ENCODE measurements around the gene LMBRD2.

LMBRD2 gene

DNA sequence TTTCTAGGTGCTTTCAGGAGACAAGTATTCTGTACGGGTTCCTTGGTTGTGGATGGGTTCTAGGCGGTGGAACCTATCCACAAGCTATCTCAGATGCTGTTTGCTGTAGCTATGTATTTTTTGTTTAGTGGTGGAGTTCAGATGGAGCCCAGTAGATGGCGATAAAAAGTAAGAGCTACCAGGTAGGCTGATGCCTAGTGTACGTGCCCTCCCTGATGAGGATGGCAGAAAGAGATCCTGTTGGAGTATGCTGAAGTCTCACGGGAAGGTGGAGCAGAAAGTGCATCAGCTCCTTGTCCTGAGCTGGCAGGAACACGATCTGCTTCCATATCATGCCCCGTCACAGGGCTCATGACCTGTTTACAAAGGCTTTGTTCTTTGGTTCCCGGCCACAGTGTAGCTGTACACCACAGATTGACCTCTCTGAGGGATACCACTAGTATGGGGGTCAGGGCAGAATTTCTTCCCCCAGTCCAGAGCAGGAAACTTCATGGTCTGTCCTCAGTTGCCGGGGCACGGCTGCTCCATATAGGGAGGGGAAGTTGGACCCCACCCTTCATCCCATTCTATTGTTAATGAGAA lies 72.4 kb downstream of the LMBRD2 start:
- H3K4me1 ChIP-seq (ENCODE audit: low read depth, poor library complexity, severe bottlenecking) = peaks cover 56% of the 10 kb centered on the region
- no peaks in the 10 kb centered on the region for H3K27me3 ChIP-seq (ENCODE audit: insufficient read depth, low read depth)
- H3K9ac ChIP-seq = no peak overlapping the region
- H3K27ac ChIP-seq = no peak overlapping the region
- H3K36me3 ChIP-seq (ENCODE audit: insufficient read depth) = no peaks in the 10 kb centered on the region
- peak overlapping the region; percentile 27; the same call in 1 of the 2 replicates for H3K4me2 ChIP-seq
- peak overlapping the region; percentile 64; the same call in 1 of the 2 replicates for H2AFZ ChIP-seq (ENCODE audit: low read depth)
- H3K79me2 ChIP-seq (ENCODE audit: insufficient read depth, low read depth) = no peaks in the 10 kb centered on the region
- no peak overlapping the region for H3K4me3 ChIP-seq (IDR thresholded peaks at IDR 0.05; ENCODE audit: insufficient read depth, low read depth, low read length)
- no peaks in the 10 kb centered on the region for H4K20me1 ChIP-seq (ENCODE audit: insufficient read depth)
- TF ChIP-seq CTCF (conservative IDR thresholded peaks at IDR 0.05; ENCODE audit: low read depth, low read length) = peak; percentile 77

DNA sequence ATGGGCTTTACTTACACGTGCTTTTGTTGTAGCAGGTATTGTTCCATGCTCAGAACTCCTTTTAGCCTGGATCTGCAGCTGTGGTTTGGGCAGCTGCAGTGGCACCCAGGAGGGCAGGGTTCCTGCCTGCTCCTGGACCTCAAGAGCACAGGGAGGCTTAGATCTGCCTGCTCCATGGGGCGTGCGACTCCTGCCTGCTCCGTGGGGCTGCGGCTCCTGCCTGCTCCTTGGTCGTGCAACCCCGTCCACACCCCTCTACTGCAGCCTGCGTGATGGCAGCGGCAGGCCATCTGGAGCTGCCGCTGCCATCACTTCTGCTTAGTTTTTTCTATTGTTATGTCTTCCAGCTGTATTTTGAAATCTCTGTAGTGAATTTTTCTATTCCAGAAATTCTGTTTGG lies 73.3 kb downstream of the LMBRD2 start:
- no peaks in the 10 kb centered on the region for H3K27me3 ChIP-seq (ENCODE audit: insufficient read depth, low read depth)
- H3K79me2 ChIP-seq (ENCODE audit: insufficient read depth, low read depth) = no peaks in the 10 kb centered on the region
- no peak for TF ChIP-seq CTCF (conservative IDR thresholded peaks at IDR 0.05; ENCODE audit: low read depth, low read length)
- H2AFZ ChIP-seq (ENCODE audit: low read depth) = no peak overlapping the region
- H3K4me3 ChIP-seq (IDR thresholded peaks at IDR 0.05; ENCODE audit: insufficient read depth, low read depth, low read length) = no peak overlapping the region
- no peak overlapping the region for H3K9ac ChIP-seq
- peak overlapping the region; percentile 31; the same call in 1 of the 2 replicates for H3K4me2 ChIP-seq
- H3K36me3 ChIP-seq (ENCODE audit: insufficient read depth) = no peaks in the 10 kb centered on the region
- H3K4me1 ChIP-seq (ENCODE audit: low read depth, poor library complexity, severe bottlenecking) = peaks cover 64% of the 10 kb centered on the region
- H4K20me1 ChIP-seq (ENCODE audit: insufficient read depth) = no peaks in the 10 kb centered on the region
- no peak overlapping the region for H3K27ac ChIP-seq

DNA sequence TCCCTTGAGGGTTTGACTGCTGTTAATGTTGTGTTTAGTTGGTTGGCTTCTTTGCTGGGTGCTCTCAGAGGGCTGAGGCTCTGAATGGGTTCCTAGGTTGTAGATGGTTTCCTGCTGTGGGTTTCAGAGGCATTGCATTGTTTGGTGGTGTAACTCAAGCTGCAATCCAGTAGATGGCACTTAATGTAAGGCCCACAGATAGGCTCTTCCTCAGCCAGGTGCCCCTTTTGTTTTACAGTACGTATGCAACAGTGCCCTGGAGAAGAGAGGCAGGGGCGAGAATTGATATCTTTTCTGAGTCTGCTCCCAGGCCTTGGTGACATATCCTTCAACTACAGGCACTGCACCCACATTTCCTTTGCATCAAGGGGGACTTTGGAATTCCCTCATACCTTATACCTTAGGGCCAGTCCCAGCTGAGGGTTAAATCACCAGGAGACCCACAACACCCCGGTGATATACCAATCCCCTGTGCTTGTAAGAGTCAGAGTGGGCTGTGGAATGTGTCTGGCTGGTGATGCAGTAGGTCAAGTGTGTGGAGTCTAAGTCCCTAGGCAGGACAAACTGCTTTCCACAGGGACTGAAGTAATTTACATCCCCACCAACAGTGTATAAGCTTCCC lies 78.0 kb downstream of the LMBRD2 start:
- H3K36me3 ChIP-seq (ENCODE audit: insufficient read depth) = no peaks in the 10 kb centered on the region
- H3K4me1 ChIP-seq (ENCODE audit: low read depth, poor library complexity, severe bottlenecking) = peaks cover 80% of the 10 kb centered on the region
- H3K27me3 ChIP-seq (ENCODE audit: insufficient read depth, low read depth) = no peaks in the 10 kb centered on the region
- peak overlapping the region; percentile 9; the same call in 1 of the 2 replicates for H2AFZ ChIP-seq (ENCODE audit: low read depth)
- H3K79me2 ChIP-seq (ENCODE audit: insufficient read depth, low read depth) = no peaks in the 10 kb centered on the region
- peak overlapping the region; percentile 32; the same call in 1 of the 2 replicates for H3K27ac ChIP-seq
- no peak overlapping the region for H3K4me3 ChIP-seq (IDR thresholded peaks at IDR 0.05; ENCODE audit: insufficient read depth, low read depth, low read length)
- H3K9ac ChIP-seq = no peak overlapping the region
- TF ChIP-seq CTCF (conservative IDR thresholded peaks at IDR 0.05; ENCODE audit: low read depth, low read length) = peak; percentile 75
- H4K20me1 ChIP-seq (ENCODE audit: insufficient read depth) = no peaks in the 10 kb centered on the region
- peak overlapping the region; percentile 74 for H3K4me2 ChIP-seq

- peak overlapping the region; percentile 73 for H2AFZ ChIP-seq (ENCODE audit: low read depth)
- H3K9ac ChIP-seq = peak overlapping the region; percentile 39; the same call in 1 of the 2 replicates
Measured at GRCh38 chr5:36070687-36071571, 80.8 kb downstream of the LMBRD2 start.

More at GRCh38 chr5:36070687-36071571, 80.8 kb downstream of the LMBRD2 start:
- peaks cover 53% of the 10 kb centered on the region for H3K4me1 ChIP-seq (ENCODE audit: low read depth, poor library complexity, severe bottlenecking)
- TF ChIP-seq CTCF (conservative IDR thresholded peaks at IDR 0.05; ENCODE audit: low read depth, low read length) = no peak
- H3K79me2 ChIP-seq (ENCODE audit: insufficient read depth, low read depth) = no peaks in the 10 kb centered on the region
- H3K4me3 ChIP-seq (IDR thresholded peaks at IDR 0.05; ENCODE audit: insufficient read depth, low read depth, low read length) = no peak overlapping the region
- H3K27me3 ChIP-seq (ENCODE audit: insufficient read depth, low read depth) = no peaks in the 10 kb centered on the region
- H3K4me2 ChIP-seq = peak overlapping the region; percentile 49
- no peaks in the 10 kb centered on the region for H4K20me1 ChIP-seq (ENCODE audit: insufficient read depth)
- H3K27ac ChIP-seq = peak overlapping the region; percentile 56; the same call in 1 of the 2 replicates
- no peaks in the 10 kb centered on the region for H3K36me3 ChIP-seq (ENCODE audit: insufficient read depth)
